GM23248 (cell line): ENCODE data around the gene TRIM38.

ENCODE experiments used
- EZH2 ChIP-seq: fragments of 200-600 bp; sonication (generic); IDR thresholded peaks from 2 replicates; pipeline ENCODE4 v1.6.1; 2018; ENCODE audit warnings: antibody characterized with exemption, mild to moderate bottlenecking; ENCODE audit not compliant: insufficient read depth, poor library complexity, severe bottlenecking
- EZH2phosphoT487 ChIP-seq: fragments of 200-600 bp; sonication (generic); IDR thresholded peaks from 2 replicates; pipeline ENCODE4 v1.6.1; 2018; ENCODE audit warnings: antibody characterized with exemption, moderate library complexity, mild to moderate bottlenecking, low read depth; ENCODE audit not compliant: insufficient read depth

GRCh38 chr6:25913741-25914140 is 48.9 kb upstream of the TRIM38 start:
- TF ChIP-seq EZH2 (no peak), EZH2phosphoT487 (no peak)
